OCI-LY1 (cell line): ENCODE results near the gene KDM2A.

ENCODE experiments used
- H2AFZ ChIP-seq: fragments of 200-600 bp; sonication (generic), shearing (Covaris generic); 2 replicates; pipeline ENCODE4 v1.6.0; 2014; ENCODE audit warnings: antibody characterized with exemption, mild to moderate bottlenecking, low read length
- H3F3A ChIP-seq: fragments of 200-600 bp; sonication (generic), shearing (Covaris generic); 2 replicates; pipeline ENCODE4 v1.6.0; 2014; ENCODE audit warnings: mild to moderate bottlenecking, antibody characterized with exemption, low read length, moderate library complexity; ENCODE audit not compliant: insufficient read depth
- H3K27ac ChIP-seq: fragments of 200-600 bp; sonication (generic); 2 replicates; pipeline ENCODE4 v1.5.1; 2014; ENCODE audit warnings: low read length, mixed run types, mild to moderate bottlenecking, low read depth; ENCODE audit not compliant: poor library complexity, severe bottlenecking
- H3K27me3 ChIP-seq: fragments of 200-600 bp; sonication (generic); 2 replicates; pipeline ENCODE4 v1.6.0; 2014; ENCODE audit warnings: antibody characterized with exemption, mild to moderate bottlenecking, low read length, moderate library complexity; ENCODE audit not compliant: insufficient read depth
- H3K36me3 ChIP-seq: fragments of 200-600 bp; sonication (generic); 2 replicates; pipeline ENCODE4 v1.6.1; 2014; ENCODE audit warnings: mild to moderate bottlenecking, antibody characterized with exemption, low read length, moderate library complexity, mixed read lengths; ENCODE audit not compliant: insufficient read depth
- H3K4me1 ChIP-seq: fragments of 200-600 bp; sonication (generic); 2 replicates; pipeline ENCODE4 v1.5.1; 2014; ENCODE audit warnings: mild to moderate bottlenecking, low read length, moderate library complexity; ENCODE audit not compliant: insufficient read depth, severe bottlenecking
- H3K4me2 ChIP-seq: fragments of 200-600 bp; sonication (generic), shearing (Covaris generic); 2 replicates; pipeline ENCODE4 v1.6.1; 2014; ENCODE audit warnings: low read length
- H3K4me3 ChIP-seq: fragments of 200-600 bp; sonication (generic); 2 replicates; pipeline ENCODE4 v1.5.1; 2014; ENCODE audit warnings: low read length, low read depth, mild to moderate bottlenecking, mixed read lengths; ENCODE audit not compliant: poor library complexity, severe bottlenecking
- H3K79me2 ChIP-seq: fragments of 200-600 bp; shearing (Covaris generic); 2 replicates; pipeline ENCODE4 v1.6.1; 2016; ENCODE audit warnings: mixed run types, low read length, mixed read lengths; ENCODE audit not compliant: insufficient read depth
- H3K9ac ChIP-seq: fragments of 200-600 bp; sonication (generic), shearing (Covaris generic); 2 replicates; pipeline ENCODE4 v1.6.1; 2014; ENCODE audit warnings: mild to moderate bottlenecking, low read length, mixed read lengths
- H3K9me2 ChIP-seq: fragments of 200-600 bp; sonication (generic), shearing (Covaris generic); 2 replicates; pipeline ENCODE4 v1.6.1; 2014; ENCODE audit warnings: low read depth, mild to moderate bottlenecking, low read length, mixed read lengths
- H3K9me3 ChIP-seq: fragments of 200-600 bp; shearing (Covaris generic); 2 replicates; pipeline ENCODE4 v1.6.1; 2014; ENCODE audit warnings: low read length, mixed read lengths
- H4K20me1 ChIP-seq: fragments of 200-600 bp; sonication (generic), shearing (Covaris generic); 2 replicates; pipeline ENCODE4 v1.6.0; 2016; ENCODE audit warnings: mild to moderate bottlenecking, low read length; ENCODE audit not compliant: insufficient read depth
- CTCF ChIP-seq: fragments of 200-600 bp; sonication (generic), shearing (Covaris generic); IDR thresholded peaks from 2 replicates; pipeline ENCODE4 v1.5.1; 2017; ENCODE audit warnings: mild to moderate bottlenecking, antibody characterized with exemption, low read length, moderate library complexity, mixed read lengths
- EZH2 ChIP-seq: fragments of 200-600 bp; sonication (generic), shearing (Covaris generic); IDR thresholded peaks from 2 replicates; pipeline ENCODE4 v1.8.0; 2017; ENCODE audit warnings: borderline replicate concordance, mixed run types, mild to moderate bottlenecking, antibody characterized with exemption, low read length, moderate library complexity, mixed read lengths

The KDM2A gene

GRCh38 chr11:67073908-67074307 lies 45.2 kb upstream of the KDM2A start:
- Histone ChIP-seq H2AFZ (no peak overlapping the region), H3K9me3 (no peaks in the 10 kb centered on the region), H3F3A (no peaks in the 10 kb centered on the region), H3K27ac (no peak overlapping the region), H3K4me3 (no peak overlapping the region), H3K9ac (no peak overlapping the region), H3K27me3 (peaks cover 10% of the 10 kb centered on the region; the same call in 1 of the 2 replicates), H3K9me2 (no peaks in the 10 kb centered on the region), H3K79me2 (no peaks in the 10 kb centered on the region), H3K4me1 (peaks cover 16% of the 10 kb centered on the region), H3K36me3 (no peaks in the 10 kb centered on the region), H4K20me1 (no peaks in the 10 kb centered on the region), H3K4me2 (no peak overlapping the region; the same call in 1 of the 2 replicates)
- TF ChIP-seq EZH2 (no peak), CTCF (no peak)

GRCh38 chr11:67076202-67076601 lies 42.9 kb upstream of the KDM2A start:
- Histone ChIP-seq H3K9me2 (no peaks in the 10 kb centered on the region), H3K4me1 (peaks cover 16% of the 10 kb centered on the region), H3K27me3 (peaks cover 10% of the 10 kb centered on the region; the same call in 1 of the 2 replicates), H2AFZ (no peak overlapping the region), H4K20me1 (no peaks in the 10 kb centered on the region), H3K4me2 (no peak overlapping the region), H3F3A (no peaks in the 10 kb centered on the region), H3K79me2 (no peaks in the 10 kb centered on the region), H3K9ac (no peak overlapping the region), H3K4me3 (no peak overlapping the region), H3K27ac (no peak overlapping the region), H3K9me3 (no peaks in the 10 kb centered on the region), H3K36me3 (no peaks in the 10 kb centered on the region)
- no peak for TF ChIP-seq CTCF
- TF ChIP-seq EZH2: no peak

- Histone ChIP-seq H2AFZ (no peak overlapping the region), H3F3A (no peaks in the 10 kb centered on the region), H3K27ac (no peak overlapping the region), H3K9me3 (no peaks in the 10 kb centered on the region), H3K9ac (no peak overlapping the region), H4K20me1 (no peaks in the 10 kb centered on the region), H3K27me3 (peaks cover 10% of the 10 kb centered on the region; the same call in 1 of the 2 replicates), H3K79me2 (no peaks in the 10 kb centered on the region), H3K4me3 (no peak overlapping the region), H3K4me1 (peaks cover 24% of the 10 kb centered on the region), H3K9me2 (no peaks in the 10 kb centered on the region), H3K36me3 (no peaks in the 10 kb centered on the region), H3K4me2 (no peak overlapping the region)
- TF ChIP-seq EZH2 (no peak), CTCF (no peak)
Measured at GRCh38 chr11:67079065-67079705, 39.9 kb upstream of the KDM2A start.
